WTC11 (cell line): ENCODE results near the gene NLRP1. TPM values are rescaled to one million over a fixed set of nuclear protein-coding genes. Genes with fewer than 3 reads are reported as not detected.
A peak's percentile ranks its signal among the peaks of the same experiment; 100 is the strongest.

Experiments used
- ATAC-seq: fragments of 200-7000 bp; cut with Tn5 transposase; 2 replicates; pipeline ENCODE4 v1.10.0; 2021; ENCODE audit warnings: mild to moderate bottlenecking, moderate library complexity
- CTCF ChIA-PET: fragments of 300-600 bp; sonication (Branson Sonifier 250); formaldehyde crosslinking; loops from one replicate; lab custom pipeline; 2021; ENCODE audit warnings: antibody characterized with exemption; lab: Charles Lee
- POLR2A ChIA-PET: fragments of 350-600 bp; sonication (Branson Sonifier 250); formaldehyde crosslinking; loops from one replicate; lab custom pipeline; 2021; ENCODE audit warnings: antibody characterized with exemption; lab: Charles Lee
- DNase-seq: peaks from one replicate; pipeline ENCODE4 v3.0.0; 2021; ENCODE audit warnings: low spot score
- H3K27ac Mint-ChIP-seq: 2 replicates; pipeline ENCODE4 v1.8.0; 2021; ENCODE audit warnings: mixed read lengths
- H3K27me3 Mint-ChIP-seq: 2 replicates; pipeline ENCODE4 v1.8.0; 2021; ENCODE audit warnings: low read depth, mild to moderate bottlenecking, moderate library complexity, mixed read lengths
- H3K36me3 Mint-ChIP-seq: 2 replicates; pipeline ENCODE4 v1.8.0; 2021; ENCODE audit warnings: mixed read lengths
- H3K4me1 Mint-ChIP-seq: 2 replicates; pipeline ENCODE4 v1.8.0; 2022; ENCODE audit warnings: mixed read lengths
- H3K4me3 Mint-ChIP-seq: 2 replicates; pipeline ENCODE4 v1.8.0; 2021; ENCODE audit warnings: mild to moderate bottlenecking, moderate library complexity, mixed read lengths
- H3K9me3 Mint-ChIP-seq: 2 replicates; pipeline ENCODE4 v1.8.0; 2021; ENCODE audit warnings: mixed read lengths
- NFE2L1 ChIP-seq: sonication (generic); formaldehyde crosslinking; IDR thresholded peaks from 2 replicates; pipeline ENCODE4 v1.8.1; 2023; ENCODE audit warnings: missing genetic modification reagents
- OVOL2 ChIP-seq: fragments of 250-450 bp; sonication (Bioruptor Pico); IDR thresholded peaks from 2 replicates; pipeline ENCODE4 v1.9.0; 2021; ENCODE audit warnings: mild to moderate bottlenecking, borderline replicate concordance
- RORB ChIP-seq: fragments of 250-450 bp; sonication (Bioruptor Pico); IDR thresholded peaks from 2 replicates; pipeline ENCODE4 v1.9.0; 2021; ENCODE audit warnings: mild to moderate bottlenecking
- SMAD4 ChIP-seq: sonication (generic); formaldehyde crosslinking; IDR thresholded peaks from 2 replicates; pipeline ENCODE4 v1.8.0; 2022; ENCODE audit warnings: mild to moderate bottlenecking, missing genetic modification reagents
- TP53 ChIP-seq: sonication (generic); formaldehyde crosslinking; IDR thresholded peaks from 2 replicates; pipeline ENCODE4 v1.8.1; 2023; ENCODE audit warnings: mild to moderate bottlenecking, missing genetic modification reagents
- ZNF219 ChIP-seq: sonication (generic); formaldehyde crosslinking; IDR thresholded peaks from 2 replicates; pipeline ENCODE4 v1.8.0; 2023; ENCODE audit warnings: missing genetic modification reagents, mild to moderate bottlenecking, borderline replicate concordance
- ZNF416 ChIP-seq: fragments of 250-450 bp; sonication (Bioruptor Pico); IDR thresholded peaks from 2 replicates; pipeline ENCODE4 v1.9.0; 2021; ENCODE audit warnings: mild to moderate bottlenecking, inconsistent platforms
- ZNF423 ChIP-seq: fragments of 250-450 bp; sonication (Bioruptor Pico); IDR thresholded peaks from 2 replicates; pipeline ENCODE4 v2.1.2; 2022; ENCODE audit warnings: mild to moderate bottlenecking, moderate library complexity
- total RNA-seq: library from RNA; stranded (reverse); gene quantifications from 3 replicates; pipeline ENCODE4 v1.2.3, GENCODE V29; 2021
- TF ChIP-seq, protein P1 (sequence below): fragments of 250-450 bp; sonication (Bioruptor Pico); IDR thresholded peaks from 2 replicates; pipeline ENCODE4 v1.9.0; 2021; ENCODE audit warnings: mild to moderate bottlenecking, borderline replicate concordance
- TF ChIP-seq, protein P2 (sequence below): sonication (generic); formaldehyde crosslinking; IDR thresholded peaks from 2 replicates; pipeline ENCODE4 v1.8.1; 2023; ENCODE audit warnings: mild to moderate bottlenecking, missing genetic modification reagents, moderate library complexity
- TF ChIP-seq, protein P3 (sequence below): sonication (generic); formaldehyde crosslinking; IDR thresholded peaks from 2 replicates; pipeline ENCODE4 v1.8.0; 2022; ENCODE audit warnings: mild to moderate bottlenecking, missing genetic modification reagents
- TF ChIP-seq, protein P4 (sequence below): sonication (generic); formaldehyde crosslinking; IDR thresholded peaks from 2 replicates; pipeline ENCODE4 v1.8.1; 2023; ENCODE audit warnings: mild to moderate bottlenecking, missing genetic modification reagents
- TF ChIP-seq, protein P5 (sequence below): fragments of 200-600 bp; IDR thresholded peaks from 2 replicates; pipeline ENCODE4 v1.8.0; 2022; ENCODE audit warnings: antibody characterized with exemption
- TF ChIP-seq, protein P6 (sequence below): sonication (generic); formaldehyde crosslinking; IDR thresholded peaks from 2 replicates; pipeline ENCODE4 v1.8.1; 2022; ENCODE audit warnings: low read depth, mild to moderate bottlenecking, moderate library complexity, missing genetic modification reagents, borderline replicate concordance

The NLRP1 gene
- total RNA-seq, 1 experiment from 2014 or later, result 17.6 TPM

DNA sequence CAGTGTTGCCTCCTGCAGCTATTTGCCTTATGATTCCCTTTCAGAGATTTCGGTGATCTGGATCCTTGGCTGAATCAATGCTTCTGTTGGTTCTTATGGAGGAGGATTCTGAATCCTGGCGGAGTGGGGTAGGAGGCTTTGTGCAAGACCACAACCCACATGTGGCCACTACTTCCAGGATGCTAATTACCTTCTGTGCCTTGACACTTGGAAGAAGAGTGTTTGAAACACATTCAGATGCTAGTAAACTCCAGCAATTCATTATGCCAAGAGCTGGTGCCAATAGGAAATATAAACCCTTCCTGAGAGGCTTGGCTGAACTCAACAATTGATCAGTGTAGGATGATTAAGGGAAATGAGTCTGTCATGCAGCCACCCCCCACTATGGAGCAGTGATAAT, 12.1 kb upstream of the NLRP1 start (continued):
- TF ChIP-seq, protein P1, sequence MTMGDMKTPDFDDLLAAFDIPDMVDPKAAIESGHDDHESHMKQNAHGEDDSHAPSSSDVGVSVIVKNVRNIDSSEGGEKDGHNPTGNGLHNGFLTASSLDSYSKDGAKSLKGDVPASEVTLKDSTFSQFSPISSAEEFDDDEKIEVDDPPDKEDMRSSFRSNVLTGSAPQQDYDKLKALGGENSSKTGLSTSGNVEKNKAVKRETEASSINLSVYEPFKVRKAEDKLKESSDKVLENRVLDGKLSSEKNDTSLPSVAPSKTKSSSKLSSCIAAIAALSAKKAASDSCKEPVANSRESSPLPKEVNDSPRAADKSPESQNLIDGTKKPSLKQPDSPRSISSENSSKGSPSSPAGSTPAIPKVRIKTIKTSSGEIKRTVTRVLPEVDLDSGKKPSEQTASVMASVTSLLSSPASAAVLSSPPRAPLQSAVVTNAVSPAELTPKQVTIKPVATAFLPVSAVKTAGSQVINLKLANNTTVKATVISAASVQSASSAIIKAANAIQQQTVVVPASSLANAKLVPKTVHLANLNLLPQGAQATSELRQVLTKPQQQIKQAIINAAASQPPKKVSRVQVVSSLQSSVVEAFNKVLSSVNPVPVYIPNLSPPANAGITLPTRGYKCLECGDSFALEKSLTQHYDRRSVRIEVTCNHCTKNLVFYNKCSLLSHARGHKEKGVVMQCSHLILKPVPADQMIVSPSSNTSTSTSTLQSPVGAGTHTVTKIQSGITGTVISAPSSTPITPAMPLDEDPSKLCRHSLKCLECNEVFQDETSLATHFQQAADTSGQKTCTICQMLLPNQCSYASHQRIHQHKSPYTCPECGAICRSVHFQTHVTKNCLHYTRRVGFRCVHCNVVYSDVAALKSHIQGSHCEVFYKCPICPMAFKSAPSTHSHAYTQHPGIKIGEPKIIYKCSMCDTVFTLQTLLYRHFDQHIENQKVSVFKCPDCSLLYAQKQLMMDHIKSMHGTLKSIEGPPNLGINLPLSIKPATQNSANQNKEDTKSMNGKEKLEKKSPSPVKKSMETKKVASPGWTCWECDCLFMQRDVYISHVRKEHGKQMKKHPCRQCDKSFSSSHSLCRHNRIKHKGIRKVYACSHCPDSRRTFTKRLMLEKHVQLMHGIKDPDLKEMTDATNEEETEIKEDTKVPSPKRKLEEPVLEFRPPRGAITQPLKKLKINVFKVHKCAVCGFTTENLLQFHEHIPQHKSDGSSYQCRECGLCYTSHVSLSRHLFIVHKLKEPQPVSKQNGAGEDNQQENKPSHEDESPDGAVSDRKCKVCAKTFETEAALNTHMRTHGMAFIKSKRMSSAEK (CRISPR knock-in tag), result no peak
- TF ChIP-seq ZNF416 (no peak), SMAD4 (CRISPR knock-in tag) (no peak), RORB (no peak), TP53 (no peak)
- TF ChIP-seq, protein P2, sequence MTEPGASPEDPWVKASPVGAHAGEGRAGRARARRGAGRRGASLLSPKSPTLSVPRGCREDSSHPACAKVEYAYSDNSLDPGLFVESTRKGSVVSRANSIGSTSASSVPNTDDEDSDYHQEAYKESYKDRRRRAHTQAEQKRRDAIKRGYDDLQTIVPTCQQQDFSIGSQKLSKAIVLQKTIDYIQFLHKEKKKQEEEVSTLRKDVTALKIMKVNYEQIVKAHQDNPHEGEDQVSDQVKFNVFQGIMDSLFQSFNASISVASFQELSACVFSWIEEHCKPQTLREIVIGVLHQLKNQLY (CRISPR knock-in tag), result no peak
- TF ChIP-seq, protein P3, sequence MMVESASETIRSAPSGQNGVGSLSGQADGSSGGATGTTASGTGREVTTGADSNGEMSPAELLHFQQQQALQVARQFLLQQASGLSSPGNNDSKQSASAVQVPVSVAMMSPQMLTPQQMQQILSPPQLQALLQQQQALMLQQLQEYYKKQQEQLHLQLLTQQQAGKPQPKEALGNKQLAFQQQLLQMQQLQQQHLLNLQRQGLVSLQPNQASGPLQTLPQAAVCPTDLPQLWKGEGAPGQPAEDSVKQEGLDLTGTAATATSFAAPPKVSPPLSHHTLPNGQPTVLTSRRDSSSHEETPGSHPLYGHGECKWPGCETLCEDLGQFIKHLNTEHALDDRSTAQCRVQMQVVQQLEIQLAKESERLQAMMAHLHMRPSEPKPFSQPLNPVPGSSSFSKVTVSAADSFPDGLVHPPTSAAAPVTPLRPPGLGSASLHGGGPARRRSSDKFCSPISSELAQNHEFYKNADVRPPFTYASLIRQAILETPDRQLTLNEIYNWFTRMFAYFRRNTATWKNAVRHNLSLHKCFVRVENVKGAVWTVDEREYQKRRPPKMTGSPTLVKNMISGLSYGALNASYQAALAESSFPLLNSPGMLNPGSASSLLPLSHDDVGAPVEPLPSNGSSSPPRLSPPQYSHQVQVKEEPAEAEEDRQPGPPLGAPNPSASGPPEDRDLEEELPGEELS (CRISPR knock-in tag), result no peak

DNA sequence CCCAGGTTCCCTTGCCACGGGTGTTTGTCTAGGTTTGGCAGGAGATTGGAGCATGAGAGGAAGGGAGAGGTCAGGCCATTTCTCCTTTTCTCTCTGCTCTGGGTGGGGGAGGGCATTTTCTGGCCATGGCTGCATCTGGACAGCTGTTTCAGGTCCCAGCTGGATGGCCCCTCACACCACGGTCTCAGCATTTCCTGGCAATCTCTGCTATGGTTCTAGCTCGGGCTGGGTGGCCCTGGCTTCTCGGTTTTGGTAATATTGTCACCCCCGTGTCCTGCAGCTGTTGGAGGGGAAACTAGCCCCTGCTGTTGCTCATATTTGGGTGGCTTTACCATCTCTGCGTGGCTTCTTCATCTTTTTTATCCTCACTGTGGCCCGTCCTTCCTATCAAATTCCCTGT, 11.5 kb upstream of the NLRP1 start:
- ChIA-PET POLR2A (no interaction called here), CTCF (interaction anchor here (0.6 to 1.1 kb wide), 2 partner anchors 111 to 136 kb away, joined by 3 read pairs; no protein-coding TSS in a partner anchor)
- Mint-ChIP-seq H3K4me1 (no peaks in the 10 kb centered on the region), H3K4me3 (no peak overlapping the region), H3K9me3 (no peaks in the 10 kb centered on the region), H3K36me3 (no peaks in the 10 kb centered on the region), H3K27ac (no peak overlapping the region), H3K27me3 (no peaks in the 10 kb centered on the region)
- DNase-seq (no peak), ATAC-seq (no peak)
- no peak for TF ChIP-seq NFE2L1 (CRISPR knock-in tag)
- no peak for TF ChIP-seq SMAD4 (CRISPR knock-in tag)
- TF ChIP-seq ZNF423 (CRISPR knock-in tag), result no peak

DNA sequence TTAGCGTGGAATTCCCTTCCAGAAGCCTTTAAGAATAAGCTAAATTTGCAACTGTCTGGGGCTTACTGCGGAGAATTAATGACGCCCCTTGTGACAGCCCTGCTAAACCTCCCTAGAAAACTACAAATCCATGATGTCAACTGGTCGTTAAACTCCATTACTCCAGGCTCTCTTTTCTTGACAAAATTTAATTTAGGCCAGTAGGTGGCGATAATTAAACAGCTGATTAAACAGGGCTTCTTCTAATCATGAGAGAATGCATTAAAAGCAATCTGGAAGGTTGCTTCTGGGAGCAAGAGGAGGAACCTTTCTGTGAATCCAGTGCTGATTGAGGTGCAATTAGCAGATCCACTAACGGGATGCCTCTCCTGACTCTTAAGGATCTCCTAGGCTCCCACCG, 8.1 kb upstream of the NLRP1 start:
- Mint-ChIP-seq H3K4me3 (no peak overlapping the region), H3K9me3 (no peaks in the 10 kb centered on the region), H3K27me3 (no peaks in the 10 kb centered on the region), H3K4me1 (no peaks in the 10 kb centered on the region), H3K36me3 (no peaks in the 10 kb centered on the region), H3K27ac (no peak overlapping the region)
- DNase-seq (no peak), ATAC-seq (peak; percentile 57)
- CTCF ChIA-PET, result interaction anchor here (0.6 to 4.3 kb wide), 17 partner anchors 15 to 843 kb away, joined by 3 to 51 read pairs (median 3); no protein-coding TSS in a partner anchor
- no peak for TF ChIP-seq OVOL2 (CRISPR knock-in tag)
- TF ChIP-seq, protein P4, sequence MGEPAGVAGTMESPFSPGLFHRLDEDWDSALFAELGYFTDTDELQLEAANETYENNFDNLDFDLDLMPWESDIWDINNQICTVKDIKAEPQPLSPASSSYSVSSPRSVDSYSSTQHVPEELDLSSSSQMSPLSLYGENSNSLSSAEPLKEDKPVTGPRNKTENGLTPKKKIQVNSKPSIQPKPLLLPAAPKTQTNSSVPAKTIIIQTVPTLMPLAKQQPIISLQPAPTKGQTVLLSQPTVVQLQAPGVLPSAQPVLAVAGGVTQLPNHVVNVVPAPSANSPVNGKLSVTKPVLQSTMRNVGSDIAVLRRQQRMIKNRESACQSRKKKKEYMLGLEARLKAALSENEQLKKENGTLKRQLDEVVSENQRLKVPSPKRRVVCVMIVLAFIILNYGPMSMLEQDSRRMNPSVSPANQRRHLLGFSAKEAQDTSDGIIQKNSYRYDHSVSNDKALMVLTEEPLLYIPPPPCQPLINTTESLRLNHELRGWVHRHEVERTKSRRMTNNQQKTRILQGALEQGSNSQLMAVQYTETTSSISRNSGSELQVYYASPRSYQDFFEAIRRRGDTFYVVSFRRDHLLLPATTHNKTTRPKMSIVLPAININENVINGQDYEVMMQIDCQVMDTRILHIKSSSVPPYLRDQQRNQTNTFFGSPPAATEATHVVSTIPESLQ (CRISPR knock-in tag), result no peak
- TF ChIP-seq ZNF423 (CRISPR knock-in tag), result no peak
- TF ChIP-seq, protein P5, sequence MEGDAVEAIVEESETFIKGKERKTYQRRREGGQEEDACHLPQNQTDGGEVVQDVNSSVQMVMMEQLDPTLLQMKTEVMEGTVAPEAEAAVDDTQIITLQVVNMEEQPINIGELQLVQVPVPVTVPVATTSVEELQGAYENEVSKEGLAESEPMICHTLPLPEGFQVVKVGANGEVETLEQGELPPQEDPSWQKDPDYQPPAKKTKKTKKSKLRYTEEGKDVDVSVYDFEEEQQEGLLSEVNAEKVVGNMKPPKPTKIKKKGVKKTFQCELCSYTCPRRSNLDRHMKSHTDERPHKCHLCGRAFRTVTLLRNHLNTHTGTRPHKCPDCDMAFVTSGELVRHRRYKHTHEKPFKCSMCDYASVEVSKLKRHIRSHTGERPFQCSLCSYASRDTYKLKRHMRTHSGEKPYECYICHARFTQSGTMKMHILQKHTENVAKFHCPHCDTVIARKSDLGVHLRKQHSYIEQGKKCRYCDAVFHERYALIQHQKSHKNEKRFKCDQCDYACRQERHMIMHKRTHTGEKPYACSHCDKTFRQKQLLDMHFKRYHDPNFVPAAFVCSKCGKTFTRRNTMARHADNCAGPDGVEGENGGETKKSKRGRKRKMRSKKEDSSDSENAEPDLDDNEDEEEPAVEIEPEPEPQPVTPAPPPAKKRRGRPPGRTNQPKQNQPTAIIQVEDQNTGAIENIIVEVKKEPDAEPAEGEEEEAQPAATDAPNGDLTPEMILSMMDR, result 0 out of 2 replicates have a peak, but pooled peaks have one; percentile 14
- TF ChIP-seq ZNF219 (CRISPR knock-in tag), result no peak
- no peak for TF ChIP-seq ZNF416
- TF ChIP-seq, protein P6, sequence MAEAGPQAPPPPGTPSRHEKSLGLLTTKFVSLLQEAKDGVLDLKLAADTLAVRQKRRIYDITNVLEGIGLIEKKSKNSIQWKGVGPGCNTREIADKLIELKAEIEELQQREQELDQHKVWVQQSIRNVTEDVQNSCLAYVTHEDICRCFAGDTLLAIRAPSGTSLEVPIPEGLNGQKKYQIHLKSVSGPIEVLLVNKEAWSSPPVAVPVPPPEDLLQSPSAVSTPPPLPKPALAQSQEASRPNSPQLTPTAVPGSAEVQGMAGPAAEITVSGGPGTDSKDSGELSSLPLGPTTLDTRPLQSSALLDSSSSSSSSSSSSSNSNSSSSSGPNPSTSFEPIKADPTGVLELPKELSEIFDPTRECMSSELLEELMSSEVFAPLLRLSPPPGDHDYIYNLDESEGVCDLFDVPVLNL (CRISPR knock-in tag), result no peak
- POLR2A ChIA-PET, result no interaction called here
